GM12878 (cell line): Measurements from ENCODE around the gene DPH7. TPM values are rescaled to one million over a fixed set of nuclear protein-coding genes. Genes with fewer than 3 reads are reported as not detected.

Source experiments
- ATAC-seq: fragments of 200-7000 bp; cut with Tn5 transposase; 3 replicates; pipeline ENCODE4 v1.9.1; 2020; ENCODE audit warnings: mild to moderate bottlenecking, moderate library complexity
- BruUV-seq: library from RNA; stranded (reverse); fragments of 400-500 nt; replicated peaks from 2 replicates; lab custom pipeline; 2021; lab: Mats Ljungman, UMichigan
- CTCF ChIA-PET: fragments of 300-600 bp; sonication (Branson Sonifier 250); formaldehyde crosslinking; extraction: SDS; loops from one replicate; lab custom pipeline; 2021; ENCODE audit warnings: inconsistent platforms; lab: Yijun Ruan, JAX
- POLR2A ChIA-PET: fragments of 350-600 bp; formaldehyde crosslinking; extraction: SDS; loops from one replicate; lab custom pipeline; 2021; ENCODE audit warnings: inconsistent platforms; lab: Charles Lee
- RAD21 ChIA-PET: fragments of 300-600 bp; sonication (Branson Sonifier 250); formaldehyde crosslinking; loops from one replicate; lab custom pipeline; 2023; ENCODE audit warnings: antibody characterized with exemption; ENCODE audit not compliant: unreplicated experiment; lab: Charles Lee
- SMC1A ChIA-PET: fragments of 300-600 bp; sonication (Branson Sonifier 250); formaldehyde crosslinking; loops from one replicate; lab custom pipeline; 2023; ENCODE audit not compliant: unreplicated experiment, uncharacterized antibody; lab: Charles Lee
- DNase-seq: peaks from one replicate; pipeline ENCODE4 v3.0.0-alpha.2; 2011; ENCODE audit warnings: low read depth, low spot score
- FAIRE-seq: peaks from 3 replicates; lab custom pipeline; 2011; peaks lifted over from hg19 to GRCh38; lab: Jason Lieb, UNC
- H2AFZ ChIP-seq: 2 replicates; pipeline ENCODE4 v1.6.0; 2011; ENCODE audit warnings: low read depth, low read length, control low read depth; ENCODE audit not compliant: control insufficient read depth
- H3K27ac ChIP-seq: 2 replicates; pipeline ENCODE4 v1.5.1; 2011; ENCODE audit warnings: control low read depth; ENCODE audit not compliant: control insufficient read depth, insufficient read depth
- H3K27me3 ChIP-seq, 2 experiments: replicated peaks in 1 of 2; 2 replicates each; pipeline versions ENCODE4 v1.6.0 to v1.6.1; 2011; ENCODE audit warnings: low read length in 1 of 2; ENCODE audit not compliant: control insufficient read depth in 2 of 2, insufficient read depth in 2 of 2
- H3K36me3 ChIP-seq, 2 experiments: 2 replicates each; pipeline ENCODE4 v1.5.1; 2011; ENCODE audit warnings: low read length in 1 of 2; ENCODE audit not compliant: control insufficient read depth in 2 of 2, insufficient read depth in 2 of 2
- H3K4me1 ChIP-seq: 2 replicates; pipeline ENCODE4 v1.6.1; 2011; ENCODE audit warnings: mild to moderate bottlenecking, low read length, moderate library complexity, mixed read lengths; ENCODE audit not compliant: control insufficient read depth, insufficient read depth
- H3K4me2 ChIP-seq: 2 replicates; pipeline ENCODE4 v1.6.0; 2011; ENCODE audit warnings: control low read depth; ENCODE audit not compliant: control insufficient read depth, insufficient read depth
- H3K4me3 ChIP-seq: fragments of 200-600 bp; sonication (generic); 2 replicates; pipeline ENCODE4 v1.5.1; 2016
- H3K79me2 ChIP-seq: 2 replicates; pipeline ENCODE4 v1.6.0; 2011; ENCODE audit warnings: low read length; ENCODE audit not compliant: control insufficient read depth, insufficient read depth
- H3K9ac ChIP-seq: 2 replicates; pipeline ENCODE4 v1.8.0; 2011; ENCODE audit warnings: low read length, control low read depth, mixed read lengths; ENCODE audit not compliant: control insufficient read depth, insufficient read depth
- H3K9me3 ChIP-seq: replicated peaks from 3 replicates; pipeline ENCODE4 v1.5.1; 2011; ENCODE audit warnings: mild to moderate bottlenecking, low read length; ENCODE audit not compliant: control insufficient read depth, insufficient read depth
- H4K20me1 ChIP-seq: 2 replicates; pipeline ENCODE4 v1.6.0; 2011; ENCODE audit not compliant: control insufficient read depth, insufficient read depth
- ATF7 ChIP-seq: fragments of 450-650 bp; IDR thresholded peaks from 2 replicates; pipeline ENCODE4 v1.6.1; 2016; ENCODE audit warnings: low read depth, mild to moderate bottlenecking
- BCL3 ChIP-seq: IDR thresholded peaks from 2 replicates; pipeline ENCODE4 v1.6.1; 2011; ENCODE audit warnings: borderline replicate concordance, low read depth, mild to moderate bottlenecking, moderate library complexity, low read length; ENCODE audit not compliant: insufficient read depth, poor library complexity, severe bottlenecking
- CBX3 ChIP-seq: fragments of 200-600 bp; sonication (generic); IDR thresholded peaks from 2 replicates; pipeline ENCODE4 v1.6.1; 2016; ENCODE audit warnings: low read depth, borderline replicate concordance
- CBX5 ChIP-seq: sonication (generic); IDR thresholded peaks from 2 replicates; pipeline ENCODE4 v1.6.1; 2016; ENCODE audit warnings: low read depth, moderate library complexity, mild to moderate bottlenecking, inconsistent platforms
- HSF1 ChIP-seq: fragments of 150-350 bp; IDR thresholded peaks from 2 replicates; pipeline ENCODE4 v1.6.1; 2014; ENCODE audit warnings: mild to moderate bottlenecking, low read depth, low read length
- KDM1A ChIP-seq: fragments of 200-600 bp; sonication (generic); IDR thresholded peaks from 2 replicates; pipeline ENCODE4 v1.6.1; 2016; ENCODE audit warnings: borderline replicate concordance
- MEF2A ChIP-seq: IDR thresholded peaks from 2 replicates; pipeline ENCODE4 v1.6.1; 2011; ENCODE audit warnings: low read depth, mild to moderate bottlenecking, low read length, moderate library complexity; ENCODE audit not compliant: insufficient read depth
- POU2F2 ChIP-seq: IDR thresholded peaks from 3 replicates; pipeline ENCODE4 v1.6.1; 2011; ENCODE audit warnings: low read depth, mild to moderate bottlenecking, low read length, borderline replicate concordance
- RCOR1 ChIP-seq: conservative IDR thresholded peaks from 2 replicates; pipeline ENCODE4 v1.6.1; 2012; ENCODE audit warnings: low read depth, low read length, improper control_type of control experiment
- SUPT20H ChIP-seq: IDR thresholded peaks from 2 replicates; pipeline ENCODE4 v1.6.1; 2011; ENCODE audit warnings: low read depth, mild to moderate bottlenecking, low read length, moderate library complexity, borderline replicate concordance; ENCODE audit not compliant: control insufficient read depth
- SUZ12 ChIP-seq: fragments of 200-600 bp; sonication (generic); IDR thresholded peaks from one replicate; pipeline ENCODE4 v1.6.1; 2018; ENCODE audit warnings: antibody characterized with exemption, mild to moderate bottlenecking; ENCODE audit not compliant: unreplicated experiment
- TCF12 ChIP-seq: IDR thresholded peaks from 2 replicates; pipeline ENCODE4 v1.6.1; 2011; ENCODE audit warnings: low read depth, mild to moderate bottlenecking, low read length
- USF1 ChIP-seq: IDR thresholded peaks from 2 replicates; pipeline ENCODE4 v1.6.1; 2011; ENCODE audit warnings: borderline replicate concordance, low read depth, mild to moderate bottlenecking, moderate library complexity, mixed read lengths, low read length; ENCODE audit not compliant: insufficient read depth; ENCODE audit errors: extremely low read length
- ZBTB4 ChIP-seq: fragments of 450-650 bp; formaldehyde crosslinking; IDR thresholded peaks from 2 replicates; pipeline ENCODE4 v1.4.0; 2022; ENCODE audit warnings: mild to moderate bottlenecking, moderate library complexity
- WGBS: methylation state at CpG from one replicate; pipeline ENCODE4 v1.1.6; 2016; ENCODE audit warnings: low lambda C conversion rate; ENCODE audit not compliant: insufficient replicate concordance, insufficient coverage; ENCODE audit errors: missing lambda C conversion rate; 5-methylcytosine and 5-hydroxymethylcytosine counted together
- in situ Hi-C: fragments of 300-500 bp; cut with MboI; formaldehyde crosslinking; loops from 9 replicates; pipeline ENCODE4 v1.14.3; 2018; ENCODE audit warnings: mixed read lengths
- intact Hi-C: fragments of 100-400 bp; cut with micrococcal nuclease; formaldehyde crosslinking; loops from one replicate; pipeline ENCODE4 v1.14.2; 2022; ENCODE audit not compliant: unreplicated experiment
- polyA plus RNA-seq, 11 experiments: library from polyadenylated mRNA; depleted of rRNA in 4 of 11; unstranded in 6 of 11; stranded (reverse) in 5 of 11; fragments of >200 nt; fragmentation: Nextera tagmentation in 4 of 11; fragmentation: Illumina TruSeq in 1 of 11; extraction: Ambion mirVana in 4 of 11; extraction: Trizol in 1 of 11; gene quantifications; 1 replicate in 1 of 11; 2 replicates in 10 of 11; pipeline versions ENCODE4 v1.2.1 to v1.2.3, GENCODE V29; 2011 to 2016; ENCODE audit warnings: inconsistent platforms in 2 of 11, missing spikeins in 2 of 11, low read depth in 1 of 11
- total RNA-seq, 4 experiments: library from RNA; depleted of rRNA in 3 of 4; stranded (reverse); fragments of >200 nt in 3 of 4; fragmentation: Illumina TruSeq in 1 of 4; extraction: Trizol in 1 of 4; gene quantifications; 2 replicates each; pipeline versions ENCODE4 v1.2.1 to v1.2.3, GENCODE V29; 2013 to 2021

DPH7 gene
- total and polyA plus RNA-seq, 10 of the 15 experiments (the other 5 are each of a cell fraction or from before 2014, with no cell fraction given), result 8.7 to 40.0 (median 28.1) TPM

- ChIA-PET CTCF (interaction anchor here (1.1 kb wide), 1 partner anchor 17 kb away, joined by 3 read pairs; no protein-coding TSS in a partner anchor), POLR2A (interaction anchor here (1.1 kb wide), 1 partner anchor 116 kb away, joined by 3 read pairs; no protein-coding TSS in a partner anchor), SMC1A (interaction anchor here (1.0 to 1.3 kb wide), 3 partner anchors 15 to 24 kb away, joined by 3 to 4 read pairs (median 3); partner anchors contain the start of genes MRPL41 and ZMYND19), RAD21 (interaction anchor here (0.5 to 2.0 kb wide), 3 partner anchors 23 to 352 kb away, joined by 4 to 5 read pairs (median 4); partner anchors contain the start of gene MRPL41)
- peak; percentile 42 for ATAC-seq
- Histone ChIP-seq H3K4me1 (peaks cover 16% of the 10 kb centered on the region), H3K27me3 (no peaks in the 10 kb centered on the region), H3K4me2 (no peak overlapping the region), H3K79me2 (peaks cover 26% of the 10 kb centered on the region), H4K20me1 (no peaks in the 10 kb centered on the region), H2AFZ (no peak overlapping the region), H3K36me3 (peaks cover 8 to 15% of the 10 kb centered on the region in 2 experiments), H3K4me3 (0 out of 2 replicates have a peak overlapping the region, but pooled peaks have one; percentile 60), H3K27ac (no peak overlapping the region), H3K9ac (no peak overlapping the region), H3K9me3 (no peaks in the 10 kb centered on the region)
- BruUV-seq, result no TSS peak
- DNase-seq, result peak; percentile 13
- WGBS, result 36% methylated on average over 9 of the region's 9 CpGs
- no peak for FAIRE-seq
- TF ChIP-seq ZBTB4 (CRISPR knock-in tag) (no peak), MEF2A (no peak), CBX3 (no peak), SUZ12 (no peak), CBX5 (no peak), HSF1 (no peak), ATF7 (peak; percentile 28), USF1 (no peak), RCOR1 (no peak), TCF12 (no peak), SUPT20H (no peak), KDM1A (no peak), BCL3 (no peak), POU2F2 (peak; percentile 11; the same call in 1 of the 3 replicates)
- intact Hi-C loops, result no loop called here
- in situ Hi-C loops, result no loop called here
These were observed 3.4 kb downstream of the DPH7 start for GRCh38 chr9:137575364-137575715.
